ENCODE results near the gene UPP2.

Gene UPP2

GRCh38 chr2:158116936-158117335 lies 15.3 kb downstream of the UPP2 start:
- Histone ChIP-seq H3K36me3 (ENCODE audit: control insufficient read depth, low read length) (no peaks in the 10 kb centered on the region), H3K4me1 (ENCODE audit: control insufficient read depth, low read length) (no peaks in the 10 kb centered on the region), H3K9me2 (replicated peaks; ENCODE audit: control insufficient read depth, low read length) (no peaks in the 10 kb centered on the region), H3K9me3 (ENCODE audit: control insufficient read depth, insufficient read depth, low read length) (no peaks in the 10 kb centered on the region), H3K27ac (ENCODE audit: low read depth, low read length) (no peak overlapping the region), H4K20me1 (ENCODE audit: control insufficient read depth, insufficient read depth, low read depth, low read length) (no peaks in the 10 kb centered on the region), H3K27me3 (ENCODE audit: control insufficient read depth, low read length) (0 out of 2 replicates have a peak, but pooled peaks cover 2% of the 10 kb centered on the region), H3K4me3 (ENCODE audit: low read length) (no peak overlapping the region), H3F3A (ENCODE audit: control insufficient read depth, insufficient read depth) (no peaks in the 10 kb centered on the region), H3K79me2 (ENCODE audit: control insufficient read depth, low read length) (no peaks in the 10 kb centered on the region), H3K4me2 (ENCODE audit: low read length) (no peak overlapping the region)
- TF ChIP-seq EZH2phosphoT487 (IDR thresholded peaks at IDR 0.05; ENCODE audit: borderline replicate concordance, low read length), result no peak
- no peak for TF ChIP-seq CTCF (IDR thresholded peaks at IDR 0.05; ENCODE audit: low read depth, low read length, poor library complexity, severe bottlenecking)

GRCh38 chr2:158120102-158120501 lies 18.4 kb downstream of the UPP2 start:
- H3K9me3 ChIP-seq (ENCODE audit: control insufficient read depth, insufficient read depth, low read length), result no peaks in the 10 kb centered on the region
- H3K79me2 ChIP-seq (ENCODE audit: control insufficient read depth, low read length), result no peaks in the 10 kb centered on the region
- 0 out of 2 replicates have a peak, but pooled peaks cover 2% of the 10 kb centered on the region for H3K27me3 ChIP-seq (ENCODE audit: control insufficient read depth, low read length)
- no peak overlapping the region for H3K4me3 ChIP-seq (ENCODE audit: low read length)
- no peaks in the 10 kb centered on the region for H3K36me3 ChIP-seq (ENCODE audit: control insufficient read depth, low read length)
- no peak overlapping the region for H3K27ac ChIP-seq (ENCODE audit: low read depth, low read length)
- no peak for TF ChIP-seq EZH2phosphoT487 (IDR thresholded peaks at IDR 0.05; ENCODE audit: borderline replicate concordance, low read length)
- TF ChIP-seq CTCF (IDR thresholded peaks at IDR 0.05; ENCODE audit: low read depth, low read length, poor library complexity, severe bottlenecking), result no peak
- no peaks in the 10 kb centered on the region for H3K9me2 ChIP-seq (replicated peaks; ENCODE audit: control insufficient read depth, low read length)
- no peaks in the 10 kb centered on the region for H3K4me1 ChIP-seq (ENCODE audit: control insufficient read depth, low read length)
- H3F3A ChIP-seq (ENCODE audit: control insufficient read depth, insufficient read depth), result no peaks in the 10 kb centered on the region
- H3K4me2 ChIP-seq (ENCODE audit: low read length), result no peak overlapping the region
- no peaks in the 10 kb centered on the region for H4K20me1 ChIP-seq (ENCODE audit: control insufficient read depth, insufficient read depth, low read depth, low read length)

- no peak for TF ChIP-seq EZH2phosphoT487 (IDR thresholded peaks at IDR 0.05; ENCODE audit: borderline replicate concordance, low read length)
- TF ChIP-seq CTCF (IDR thresholded peaks at IDR 0.05; ENCODE audit: low read depth, low read length, poor library complexity, severe bottlenecking), result no peak
- H4K20me1 ChIP-seq (ENCODE audit: control insufficient read depth, insufficient read depth, low read depth, low read length), result no peaks in the 10 kb centered on the region
Observed at GRCh38 chr2:158120664-158121641, 19.3 kb downstream of the UPP2 start.

More at GRCh38 chr2:158120664-158121641, 19.3 kb downstream of the UPP2 start:
- H3K36me3 ChIP-seq (ENCODE audit: control insufficient read depth, low read length), result no peaks in the 10 kb centered on the region
- H3K4me2 ChIP-seq (ENCODE audit: low read length), result no peak overlapping the region
- no peak overlapping the region for H3K4me3 ChIP-seq (ENCODE audit: low read length)
- no peaks in the 10 kb centered on the region for H3K4me1 ChIP-seq (ENCODE audit: control insufficient read depth, low read length)
- H3K27ac ChIP-seq (ENCODE audit: low read depth, low read length), result no peak overlapping the region
- no peaks in the 10 kb centered on the region for H3K79me2 ChIP-seq (ENCODE audit: control insufficient read depth, low read length)
- H3K9me3 ChIP-seq (ENCODE audit: control insufficient read depth, insufficient read depth, low read length), result no peaks in the 10 kb centered on the region
- H3F3A ChIP-seq (ENCODE audit: control insufficient read depth, insufficient read depth), result no peaks in the 10 kb centered on the region
- no peaks in the 10 kb centered on the region for H3K9me2 ChIP-seq (replicated peaks; ENCODE audit: control insufficient read depth, low read length)
- H3K27me3 ChIP-seq (ENCODE audit: control insufficient read depth, low read length), result 0 out of 2 replicates have a peak, but pooled peaks cover 2% of the 10 kb centered on the region
